Fibroblast of villous mesenchyme (primary cell): ENCODE measurements around the gene ANKRD22. TPM values are rescaled to one million over a fixed set of nuclear protein-coding genes. Genes with fewer than 3 reads are reported as not detected.
"Not testable (repeated sequence)": the region's sequence is repeated elsewhere in the genome, so short reads cannot be mapped to it uniquely, and the experiment has no call there.

ENCODE experiments used
- DNase-seq: peaks from one replicate; pipeline ENCODE4 v3.0.0-alpha.2; 2010; ENCODE audit warnings: low read depth
- H3K4me3 ChIP-seq: 2 replicates; pipeline ENCODE4 v1.5.1; 2011; ENCODE audit warnings: low read depth, mild to moderate bottlenecking, low read length
- total RNA-seq: library from RNA; depleted of rRNA; stranded (reverse); fragments of >200 nt; gene quantifications from 2 replicates; pipeline ENCODE4 v1.2.3, GENCODE V29; 2012
- TF ChIP-seq, protein P1 (sequence below): IDR thresholded peaks from 2 replicates; pipeline ENCODE4 v1.5.1; 2012; ENCODE audit warnings: low read depth, mild to moderate bottlenecking, low read length; ENCODE audit not compliant: insufficient read depth

Gene ANKRD22
- total RNA-seq, 1 donor, result not detected

DNA sequence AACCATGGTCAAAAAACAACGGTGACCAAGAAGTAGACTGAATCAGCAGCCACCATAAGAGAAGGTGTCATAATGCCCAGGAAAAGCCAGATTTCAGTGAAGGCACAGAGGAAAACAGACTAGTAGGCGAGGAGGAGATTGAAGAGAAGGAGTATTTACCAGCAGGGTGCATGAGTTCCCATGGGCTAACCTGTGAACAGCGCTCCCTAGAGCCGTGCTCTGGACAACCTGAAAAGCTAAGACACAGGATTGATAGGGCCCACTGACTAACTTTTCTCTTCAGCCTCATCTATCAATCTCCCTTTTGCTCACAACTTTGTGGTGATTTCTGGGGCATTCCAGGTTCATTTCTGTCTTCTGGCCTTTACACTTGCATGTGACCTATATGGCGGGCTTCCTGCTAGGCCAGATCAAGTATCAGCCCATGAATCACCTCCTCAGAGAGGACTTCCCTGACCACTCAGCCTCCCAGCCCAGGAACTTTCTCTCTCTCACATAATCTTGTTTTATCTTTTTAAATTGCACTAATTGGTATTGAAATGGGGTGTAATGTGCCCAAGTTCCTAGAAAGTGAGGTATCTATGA, 12.8 kb downstream of the ANKRD22 start:
- no peak for DNase-seq
- TF ChIP-seq, protein P1, sequence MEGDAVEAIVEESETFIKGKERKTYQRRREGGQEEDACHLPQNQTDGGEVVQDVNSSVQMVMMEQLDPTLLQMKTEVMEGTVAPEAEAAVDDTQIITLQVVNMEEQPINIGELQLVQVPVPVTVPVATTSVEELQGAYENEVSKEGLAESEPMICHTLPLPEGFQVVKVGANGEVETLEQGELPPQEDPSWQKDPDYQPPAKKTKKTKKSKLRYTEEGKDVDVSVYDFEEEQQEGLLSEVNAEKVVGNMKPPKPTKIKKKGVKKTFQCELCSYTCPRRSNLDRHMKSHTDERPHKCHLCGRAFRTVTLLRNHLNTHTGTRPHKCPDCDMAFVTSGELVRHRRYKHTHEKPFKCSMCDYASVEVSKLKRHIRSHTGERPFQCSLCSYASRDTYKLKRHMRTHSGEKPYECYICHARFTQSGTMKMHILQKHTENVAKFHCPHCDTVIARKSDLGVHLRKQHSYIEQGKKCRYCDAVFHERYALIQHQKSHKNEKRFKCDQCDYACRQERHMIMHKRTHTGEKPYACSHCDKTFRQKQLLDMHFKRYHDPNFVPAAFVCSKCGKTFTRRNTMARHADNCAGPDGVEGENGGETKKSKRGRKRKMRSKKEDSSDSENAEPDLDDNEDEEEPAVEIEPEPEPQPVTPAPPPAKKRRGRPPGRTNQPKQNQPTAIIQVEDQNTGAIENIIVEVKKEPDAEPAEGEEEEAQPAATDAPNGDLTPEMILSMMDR, result no peak
- H3K4me3 ChIP-seq, result no peak overlapping the region

DNA sequence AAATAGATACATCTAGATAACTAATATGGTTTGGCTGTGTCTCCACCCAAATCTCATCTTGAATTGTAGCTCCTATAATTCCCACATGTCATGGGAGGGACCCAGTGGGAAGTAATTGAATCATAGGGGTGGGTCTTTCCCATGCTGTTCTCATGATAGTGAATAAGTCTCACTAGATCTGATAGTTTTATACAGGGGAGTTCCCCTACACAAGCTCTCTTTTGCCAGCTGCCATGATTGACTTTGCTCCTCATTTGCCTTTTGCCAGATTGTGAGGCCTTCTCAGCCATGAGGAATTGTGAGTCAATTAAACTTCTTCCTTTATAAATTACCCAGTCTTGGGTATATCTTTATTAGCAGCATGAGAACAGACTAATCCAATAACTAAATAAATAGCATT, 14.0 kb downstream of the ANKRD22 start:
- H3K4me3 ChIP-seq, DNase-seq: not testable (repeated sequence)

DNA sequence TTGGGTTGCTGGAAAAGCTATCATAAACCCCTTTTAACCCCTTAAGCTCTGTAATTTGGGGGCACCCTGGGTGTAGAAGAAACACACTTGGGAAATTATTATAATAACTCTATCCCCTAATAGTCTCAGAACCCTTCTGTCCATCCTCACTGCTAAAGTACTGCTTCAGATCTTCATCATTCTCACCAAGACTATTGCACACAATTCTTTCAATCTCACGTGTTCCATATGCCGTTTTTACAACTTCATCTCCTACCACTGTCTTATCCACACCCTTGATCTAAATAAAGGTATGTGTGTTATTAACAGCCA, 15.8 kb downstream of the ANKRD22 start:
- no peak for DNase-seq
- TF ChIP-seq, protein P1, result no peak
- no peak overlapping the region for H3K4me3 ChIP-seq

DNA sequence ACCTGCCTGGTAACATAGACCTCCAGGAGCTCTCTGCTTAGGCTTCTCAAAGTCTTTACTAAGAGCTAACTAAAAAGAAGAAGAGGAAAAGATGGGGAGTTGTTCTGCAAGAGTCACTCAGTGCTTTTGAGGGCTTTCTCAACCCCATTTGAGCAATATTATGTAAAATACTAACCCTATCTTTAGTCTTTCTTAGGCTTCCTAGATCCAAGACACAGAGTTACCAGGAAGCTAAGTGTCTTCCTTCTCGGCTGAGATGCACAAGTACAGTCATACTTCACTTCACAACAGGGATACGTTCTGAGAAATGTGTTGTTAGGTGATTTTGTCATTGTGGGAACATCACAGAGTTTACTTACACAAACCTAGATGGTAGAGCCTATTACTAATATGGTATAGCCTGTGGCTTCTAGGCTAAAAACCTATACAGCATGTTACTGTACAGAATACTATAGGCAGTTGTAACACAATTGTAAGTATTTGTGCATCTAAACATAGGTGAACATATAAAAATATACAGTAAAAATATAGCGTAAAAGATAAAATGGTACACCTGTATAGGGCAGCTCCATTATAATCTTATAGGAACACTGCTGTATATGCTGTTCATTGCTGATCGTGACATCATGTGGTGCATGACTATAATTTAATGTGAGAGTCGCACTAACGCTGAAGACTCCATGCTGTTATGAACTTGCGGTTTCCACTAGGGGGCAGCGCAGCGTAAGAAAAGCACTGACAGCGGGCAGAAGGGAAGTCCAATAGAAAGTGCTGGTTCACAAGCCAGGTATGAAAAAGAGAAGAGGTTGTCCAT, 16.3 kb downstream of the ANKRD22 start:
- TF ChIP-seq, protein P1, result peak; percentile 86
- no peak overlapping the region for H3K4me3 ChIP-seq
- peak; percentile 90 for DNase-seq

DNA sequence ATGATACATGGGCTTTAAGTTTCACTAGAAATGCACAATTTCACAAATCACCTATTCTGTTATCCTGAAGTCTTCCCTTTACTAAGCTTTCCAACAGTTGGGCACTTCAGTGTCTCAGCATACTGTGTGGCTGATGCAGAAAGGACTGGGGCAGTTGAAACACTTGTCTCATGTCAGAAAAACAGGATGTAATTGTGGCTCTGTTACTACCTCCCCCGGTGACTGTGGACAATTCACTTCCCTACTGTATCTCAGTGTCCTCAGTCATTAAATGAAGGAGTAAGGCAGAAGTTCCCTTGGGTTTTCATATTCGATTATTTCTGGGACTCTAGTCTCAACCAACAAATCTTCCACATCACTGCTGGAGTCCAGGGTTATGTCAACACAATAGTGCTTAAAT, 17.9 kb downstream of the ANKRD22 start:
- no peak overlapping the region for H3K4me3 ChIP-seq
- DNase-seq, result no peak
- TF ChIP-seq, protein P1, result no peak

DNA sequence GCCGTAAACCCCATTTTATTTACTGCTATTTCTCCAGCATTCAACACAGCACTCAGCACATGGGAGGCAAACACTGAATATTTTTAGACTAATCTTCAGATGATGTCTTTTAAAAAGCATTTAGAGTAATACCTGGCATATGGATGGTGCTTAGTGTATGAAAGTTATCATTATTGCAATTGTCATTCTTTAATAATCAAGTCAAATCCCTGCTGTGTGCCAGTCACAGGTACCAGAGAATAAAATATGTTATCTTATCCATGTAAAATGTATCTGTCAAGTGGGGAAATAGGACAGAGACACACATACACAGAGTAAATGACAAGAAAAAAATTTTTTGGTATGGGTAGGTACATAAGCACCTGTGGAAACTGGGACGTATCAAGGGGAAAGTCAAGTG, 18.5 kb downstream of the ANKRD22 start:
- DNase-seq, result no peak
- TF ChIP-seq, protein P1, result no peak
- no peak overlapping the region for H3K4me3 ChIP-seq

DNA sequence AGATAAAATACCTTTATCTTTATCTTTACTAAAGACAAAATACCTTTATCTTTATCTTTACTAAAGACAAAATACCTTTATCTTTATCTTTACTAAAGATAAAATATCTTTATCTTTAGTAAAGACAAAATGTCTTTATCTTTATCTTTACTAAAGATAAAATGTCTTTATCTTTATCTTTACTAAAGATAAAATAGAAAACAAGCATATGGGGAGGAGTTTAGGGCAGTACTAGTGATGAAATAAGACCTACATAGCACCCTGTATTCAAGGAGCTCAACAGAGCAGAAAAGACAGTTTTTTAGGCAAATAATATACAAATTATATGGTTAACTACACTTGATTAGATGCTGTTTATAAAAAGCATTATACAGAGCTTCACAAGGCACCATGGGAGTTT, 19.3 kb downstream of the ANKRD22 start:
- TF ChIP-seq, protein P1, result no peak
- DNase-seq, result no peak
- H3K4me3 ChIP-seq, result no peak overlapping the region
